NCI-H187 treated with DMSO at 0.1 percent for 48 hours (cell line): ENCODE measurements around the gene OR4K5.
"Not testable (repeated sequence)": the region's sequence is repeated elsewhere in the genome, so short reads cannot be mapped to it uniquely, and the experiment has no call there.

Source experiments
- DNase-seq: peaks from one replicate; lab custom pipeline; 2025; lab: John Stamatoyannopoulos, UW

OR4K5 gene, protein sequence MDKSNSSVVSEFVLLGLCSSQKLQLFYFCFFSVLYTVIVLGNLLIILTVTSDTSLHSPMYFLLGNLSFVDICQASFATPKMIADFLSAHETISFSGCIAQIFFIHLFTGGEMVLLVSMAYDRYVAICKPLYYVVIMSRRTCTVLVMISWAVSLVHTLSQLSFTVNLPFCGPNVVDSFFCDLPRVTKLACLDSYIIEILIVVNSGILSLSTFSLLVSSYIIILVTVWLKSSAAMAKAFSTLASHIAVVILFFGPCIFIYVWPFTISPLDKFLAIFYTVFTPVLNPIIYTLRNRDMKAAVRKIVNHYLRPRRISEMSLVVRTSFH

DNA sequence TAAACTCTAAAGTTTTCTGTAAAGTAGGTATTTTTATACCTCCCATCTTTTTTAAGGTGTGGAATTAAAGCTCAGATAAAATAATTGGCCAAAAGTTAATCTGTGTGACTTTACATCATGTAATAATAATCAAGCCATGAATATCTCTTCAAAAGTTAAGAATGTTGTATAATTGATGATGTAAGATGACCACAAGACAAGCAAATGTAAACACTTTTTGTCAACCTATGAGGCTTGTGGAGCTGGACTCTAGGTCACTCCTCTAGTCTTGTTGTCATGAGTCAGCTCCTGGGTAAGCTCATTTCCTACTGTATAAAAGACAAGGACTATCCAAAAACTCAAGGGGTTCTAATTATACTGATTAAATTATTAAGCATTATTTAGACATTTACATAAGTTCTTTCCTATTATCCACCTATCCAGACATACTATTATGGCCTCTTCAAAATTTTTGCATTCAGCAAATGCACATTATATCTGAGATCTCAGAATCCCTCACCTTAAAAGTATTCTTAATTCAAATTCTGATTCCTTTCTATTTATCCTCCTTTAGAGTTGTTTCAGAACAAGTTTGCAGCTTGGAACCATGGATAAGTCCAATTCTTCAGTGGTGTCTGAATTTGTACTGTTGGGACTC is at the start of gene OR4K5:
TSS of gene OR4K5 (plus strand) at position 587 of the 637 bp plus-strand sequence. CDS start at position 587, 0 bp downstream.
- no peak for DNase-seq

DNA sequence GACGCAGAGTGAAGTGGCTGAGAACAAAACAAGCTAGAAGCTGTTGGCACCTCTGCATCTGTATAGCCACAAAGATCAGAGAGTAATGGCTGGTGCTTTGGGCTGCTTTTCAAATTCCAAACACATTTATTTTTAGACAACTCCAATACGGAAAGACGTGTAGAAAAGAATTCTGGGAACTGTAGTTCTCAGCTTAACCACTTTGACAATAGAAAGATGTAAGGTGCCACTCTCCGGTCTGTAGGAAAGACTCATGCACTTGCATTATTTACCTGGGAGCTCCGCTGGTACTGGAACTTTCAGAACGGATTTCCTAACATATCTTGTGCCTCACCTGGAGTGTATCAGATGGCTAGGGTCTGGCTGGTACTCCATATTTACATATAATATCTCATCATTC is 47.2 kb upstream of the OR4K5 start:
- DNase-seq = no peak

DNA sequence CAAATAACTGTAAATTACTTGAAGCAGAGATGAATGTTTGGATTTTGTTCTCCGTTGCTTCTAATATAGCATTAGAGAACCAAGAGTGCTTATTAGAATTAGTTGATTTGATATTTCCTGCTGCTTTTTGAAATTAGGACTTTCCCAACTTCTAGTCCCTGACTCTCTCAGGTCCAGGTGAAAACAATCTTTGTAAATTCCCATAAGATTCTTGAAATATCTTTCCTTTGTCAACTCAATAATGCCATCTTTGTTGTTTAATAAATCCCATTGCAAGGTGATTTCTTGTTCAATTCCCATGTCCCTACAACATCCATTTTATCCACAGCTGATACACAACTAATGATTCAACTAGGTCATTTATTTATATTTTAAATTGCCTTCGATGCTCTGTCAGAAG is 45.6 kb upstream of the OR4K5 start, which contains the start of gene OR4K2:
TSS of gene OR4K2 (plus strand) at position 301 of the 400 bp plus-strand sequence. CDS start 1,126 bp downstream, outside the sequence.
- no peak for DNase-seq

DNA sequence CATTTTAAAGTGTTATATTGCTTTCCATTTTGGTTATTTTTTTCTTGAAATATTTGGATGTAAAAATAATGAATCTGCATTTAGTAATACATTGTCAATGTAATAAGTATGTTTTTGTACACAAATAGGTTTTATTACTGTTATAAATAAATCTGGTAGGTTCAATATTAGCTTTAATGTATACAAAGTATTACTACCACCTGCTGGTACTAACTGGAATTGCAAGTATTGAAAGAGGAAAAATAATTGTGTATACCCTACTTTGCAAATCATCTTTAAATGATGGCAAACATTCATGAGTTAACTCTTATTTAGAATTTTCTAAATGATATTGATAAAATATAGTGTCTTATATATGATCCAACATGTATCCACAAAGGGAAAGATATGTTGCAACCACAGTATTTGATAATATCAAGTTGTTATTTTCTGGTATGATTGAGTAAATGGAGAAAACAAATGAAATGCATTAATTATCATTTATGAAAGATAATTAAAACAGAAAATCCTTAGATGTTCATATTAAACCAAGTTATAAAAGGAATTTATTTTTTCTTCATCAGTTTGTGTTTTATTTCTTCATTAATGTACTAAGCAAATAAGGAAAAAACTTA is 42.3 kb upstream of the OR4K5 start:
- no peak for DNase-seq

DNA sequence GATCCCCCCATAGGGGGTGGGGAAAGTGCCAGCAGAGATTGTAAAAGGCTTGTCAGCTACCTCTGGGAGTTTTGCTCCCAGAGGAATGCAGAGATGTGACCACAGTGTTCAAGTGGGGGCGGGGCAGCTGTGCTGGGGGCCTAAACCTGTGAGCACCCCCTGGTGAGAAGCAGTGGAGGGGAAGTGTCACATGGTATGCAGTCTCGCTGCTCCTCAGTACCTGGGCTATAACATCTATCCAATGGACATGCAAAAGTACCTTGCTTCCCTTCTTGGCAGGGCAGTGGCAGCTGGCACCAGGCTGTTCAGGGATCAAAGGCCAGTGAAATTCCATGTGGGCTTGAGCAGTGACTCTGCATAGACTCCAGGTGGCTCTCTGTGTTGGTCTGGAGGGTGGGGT is 25.1 kb upstream of the OR4K5 start:
- no peak for DNase-seq

DNA sequence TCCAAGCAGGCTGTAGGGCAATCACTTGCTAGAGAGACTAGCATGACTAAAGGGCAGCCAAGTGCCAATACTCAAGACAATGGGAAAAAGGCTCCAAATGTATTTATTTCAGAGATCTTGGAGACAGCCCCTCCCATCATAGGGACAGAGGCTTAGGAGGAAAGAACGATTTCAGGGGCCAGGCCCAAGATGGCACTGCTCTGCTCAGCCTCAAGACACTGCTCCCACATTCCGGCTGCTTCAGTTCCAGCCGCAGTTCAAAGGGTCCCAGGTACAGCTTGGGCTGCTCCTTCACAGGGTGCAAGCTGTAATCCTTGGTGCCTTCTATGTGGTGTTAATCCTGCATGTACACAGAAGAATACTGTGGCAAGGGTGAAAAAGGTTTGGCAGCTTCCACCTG is 19.4 kb upstream of the OR4K5 start:
- no peak for DNase-seq

DNA sequence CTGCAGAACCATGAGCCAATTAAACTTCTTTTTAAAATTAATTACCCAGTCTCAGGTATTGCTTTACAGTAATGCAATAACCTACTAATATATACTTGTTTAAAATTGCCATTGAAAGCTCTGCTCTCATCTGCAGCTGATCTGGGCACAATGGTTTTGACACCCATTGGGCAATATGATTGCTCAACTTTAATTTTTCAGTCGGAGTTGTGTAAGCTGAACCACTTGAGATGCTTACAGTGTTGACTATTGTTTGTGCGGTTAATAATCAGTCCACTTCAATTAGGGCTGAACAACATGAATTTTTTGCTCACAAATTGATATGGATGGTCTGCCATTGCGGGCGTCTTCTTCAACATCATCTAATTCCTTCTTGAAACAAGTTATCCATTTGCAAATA is 18.0 kb upstream of the OR4K5 start:
- DNase-seq = no peak

DNA sequence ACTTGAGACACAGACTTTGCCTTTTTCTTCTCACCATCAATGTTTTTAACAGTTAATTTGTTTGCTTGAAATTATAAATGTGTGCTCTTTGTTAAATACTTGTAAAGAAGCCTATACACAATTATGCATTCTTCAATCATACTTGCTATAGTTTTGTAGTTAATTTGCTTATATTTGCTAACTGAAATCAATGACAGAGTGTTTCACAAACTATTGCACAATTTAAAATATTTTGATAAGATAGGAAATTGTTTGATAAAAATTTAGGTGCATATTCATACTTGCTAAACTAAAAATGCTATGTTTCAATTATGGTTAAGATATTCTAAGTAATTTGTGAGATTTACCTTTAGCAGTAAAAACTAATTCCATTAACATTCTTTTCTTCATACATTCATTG is 13.7 kb upstream of the OR4K5 start:
- DNase-seq = no peak

DNA sequence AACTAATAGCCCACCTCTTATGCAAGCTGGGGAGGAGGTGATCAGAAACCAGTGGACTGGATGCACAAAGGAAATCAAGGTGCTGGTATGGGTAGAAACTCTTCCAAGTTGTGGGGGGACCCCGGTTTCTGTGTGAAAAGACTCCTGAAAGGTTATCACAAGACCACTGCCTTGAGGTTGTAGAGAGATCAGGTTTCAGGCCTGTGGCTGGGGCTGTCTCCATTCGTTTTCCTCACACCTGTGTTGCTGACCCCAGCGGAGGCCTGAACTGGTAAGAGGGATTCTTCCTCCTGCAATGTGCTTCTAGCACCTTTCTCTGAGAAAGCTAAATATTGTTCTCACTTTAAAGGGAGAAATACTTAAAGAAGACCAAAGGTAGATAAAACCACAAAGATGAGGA is 9.3 kb upstream of the OR4K5 start:
- no peak for DNase-seq

DNA sequence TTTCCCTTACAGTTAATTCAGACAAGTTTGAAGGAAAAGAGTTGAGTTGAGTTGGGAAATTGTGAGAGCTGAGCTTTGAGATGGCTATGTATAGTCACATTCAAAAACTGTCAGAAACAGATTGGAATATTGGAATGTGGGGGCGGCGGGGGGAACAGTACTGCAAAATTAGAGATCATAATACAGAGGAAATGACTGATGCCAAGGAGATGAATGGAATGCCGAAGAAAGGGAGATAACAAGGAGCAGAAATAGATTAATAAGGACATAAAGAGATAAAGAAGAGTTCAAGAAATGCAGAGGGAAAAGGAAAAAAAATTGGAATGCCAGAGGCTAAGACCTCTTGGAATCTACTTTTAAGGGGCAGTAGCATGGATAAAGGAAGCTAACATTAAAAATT is 3.2 kb upstream of the OR4K5 start:
- no peak for DNase-seq

DNA sequence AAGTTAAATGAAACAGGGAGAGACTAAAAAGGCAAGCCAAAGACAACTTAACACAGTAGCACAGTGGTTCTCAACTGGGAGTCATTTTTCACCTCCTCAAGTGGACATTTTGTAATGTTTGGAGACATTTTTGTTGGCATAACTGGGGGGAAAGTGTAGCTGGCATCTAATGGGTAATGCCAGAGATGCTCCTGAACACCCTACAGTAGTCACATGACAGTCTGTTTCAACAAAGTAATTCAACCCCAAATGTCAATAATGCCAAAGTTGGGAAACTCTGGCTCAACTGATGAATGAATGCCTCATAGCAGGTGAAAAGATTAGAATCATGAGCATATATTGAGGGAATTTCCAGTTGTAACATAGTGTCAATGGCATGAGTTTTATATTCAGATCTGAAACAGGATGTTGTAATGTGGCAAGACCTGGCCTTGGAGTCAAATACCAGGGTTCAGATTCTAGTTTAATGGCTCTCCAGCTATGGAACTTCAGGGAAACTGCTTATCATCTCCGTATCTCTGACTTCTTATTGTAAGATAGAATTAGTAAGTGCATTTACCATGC is 2.4 kb upstream of the OR4K5 start:
- no peak for DNase-seq

DNA sequence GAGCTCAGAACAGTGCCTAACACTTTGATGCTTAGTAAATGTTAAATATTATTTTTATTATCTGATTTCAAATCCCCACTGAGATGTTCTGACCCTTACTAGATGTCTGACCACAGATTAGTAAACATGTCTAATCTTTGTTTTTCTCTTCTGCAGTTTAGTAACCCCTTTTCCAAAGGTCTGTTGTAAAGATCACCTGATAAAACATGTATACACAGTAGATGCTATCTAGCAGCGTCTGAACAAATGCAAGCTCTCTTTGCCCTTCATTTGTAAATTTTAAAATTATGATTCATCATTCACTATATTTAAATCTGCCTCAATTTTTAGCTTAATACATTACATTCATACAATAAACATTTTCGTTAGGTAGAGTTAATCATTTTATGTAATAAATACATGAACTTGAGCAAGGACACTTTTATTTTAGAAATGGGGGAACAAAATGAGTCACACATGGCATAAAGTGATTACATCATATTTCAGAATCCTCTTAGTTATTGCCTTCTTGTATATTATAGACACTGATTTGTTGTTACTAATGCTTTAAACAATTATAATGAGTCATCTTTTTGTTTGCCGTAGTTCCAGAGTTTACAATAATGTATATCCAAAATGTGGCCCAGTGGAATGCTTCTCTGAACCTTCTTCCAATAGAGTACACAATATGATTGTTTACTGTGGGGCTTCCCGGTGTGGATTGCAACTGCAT is 1.7 kb upstream of the OR4K5 start:
- DNase-seq = no peak

DNA sequence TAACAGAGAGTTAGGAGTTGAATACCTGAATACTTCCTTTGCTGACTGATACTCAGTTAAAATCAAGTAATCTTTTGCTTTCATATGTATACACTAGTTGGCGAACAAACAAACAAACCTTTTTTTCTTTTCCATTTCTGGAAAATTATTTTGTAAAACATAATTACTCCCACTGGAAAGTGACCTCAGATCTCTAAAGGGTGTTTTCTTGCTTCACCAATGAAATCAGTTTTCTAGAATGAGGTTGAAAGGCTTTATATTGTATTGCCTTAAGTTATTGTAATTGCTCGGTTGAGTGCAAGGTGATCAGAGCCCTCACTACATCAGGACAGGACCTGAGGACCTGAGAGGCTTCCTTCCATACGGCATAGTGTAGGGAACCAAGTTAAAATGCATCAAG is 10.2 kb downstream of the OR4K5 start, which contains the start of gene OR4K1:
TSS of gene OR4K1 (plus strand) at position 301 of the 400 bp plus-strand sequence. CDS start 4,750 bp downstream, outside the sequence.
- no peak for DNase-seq

DNA sequence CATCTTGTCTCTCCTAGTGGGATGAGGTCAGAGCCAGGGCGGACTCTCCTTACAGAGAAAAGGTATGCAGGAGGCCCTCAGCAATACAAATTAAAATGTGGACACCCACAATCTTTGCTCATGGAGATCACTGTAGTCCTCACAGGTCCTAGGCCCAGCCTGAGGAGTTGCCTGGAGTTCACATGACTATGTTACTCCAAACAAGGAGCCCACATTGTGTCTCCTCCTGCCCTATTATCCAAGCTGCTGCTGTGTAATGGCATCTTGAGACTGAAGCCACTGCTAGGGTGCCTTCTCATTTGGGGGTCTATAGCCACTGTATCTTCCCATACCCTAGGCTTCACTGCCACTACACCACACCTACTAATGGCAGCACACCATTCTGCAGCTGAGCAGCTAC is 21.3 kb downstream of the OR4K5 start:
- DNase-seq = no peak

DNA sequence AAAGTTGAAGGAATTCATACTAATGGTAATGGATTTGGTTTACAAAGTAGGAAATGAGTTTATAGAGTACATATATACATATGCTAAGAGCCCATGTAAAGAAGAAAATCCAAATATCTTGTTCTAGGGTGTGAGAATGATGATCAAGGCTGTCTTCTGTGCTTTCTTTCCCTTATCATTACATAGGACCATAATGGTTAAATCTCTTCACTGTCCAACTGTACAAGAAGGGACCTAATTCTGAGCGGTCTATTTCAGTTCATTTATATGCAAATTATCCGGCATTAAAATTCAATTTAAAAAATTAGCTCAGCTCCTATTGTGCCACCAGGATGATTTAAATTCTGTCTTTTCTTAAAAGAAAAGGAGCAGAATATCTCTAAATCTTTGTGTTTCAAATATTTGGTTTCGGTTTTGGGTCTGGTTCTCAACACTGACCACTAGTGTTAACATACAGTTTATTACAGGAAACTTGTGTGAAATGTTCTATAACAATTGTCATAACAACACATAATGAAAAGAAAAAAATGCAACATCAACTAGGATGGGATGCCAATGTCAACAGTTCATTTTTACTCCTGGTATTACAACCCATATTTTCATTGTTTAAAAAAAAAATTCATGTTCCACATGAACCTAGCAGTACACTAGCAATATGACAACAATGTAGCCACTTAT is 27.1 kb downstream of the OR4K5 start:
- DNase-seq = no peak

DNA sequence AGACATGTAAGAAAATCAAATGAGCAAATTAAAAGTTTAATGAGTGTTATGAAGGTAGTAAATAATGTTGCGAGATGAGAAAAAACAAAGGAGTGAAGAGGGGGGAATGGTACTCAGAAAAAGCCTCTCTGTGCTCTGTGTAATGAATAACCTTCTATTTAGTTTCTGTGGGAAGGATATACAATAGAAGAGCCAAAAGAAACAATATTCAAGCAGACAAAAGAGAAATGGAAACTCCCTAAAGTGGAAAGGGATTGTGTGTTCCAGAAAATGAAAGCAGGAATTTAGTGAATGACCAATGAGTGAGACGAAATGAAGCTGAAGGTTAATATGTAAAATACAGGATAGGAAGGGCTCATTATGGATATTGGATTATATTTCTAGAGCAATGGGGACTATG is 28.8 kb downstream of the OR4K5 start:
- DNase-seq = no peak

DNA sequence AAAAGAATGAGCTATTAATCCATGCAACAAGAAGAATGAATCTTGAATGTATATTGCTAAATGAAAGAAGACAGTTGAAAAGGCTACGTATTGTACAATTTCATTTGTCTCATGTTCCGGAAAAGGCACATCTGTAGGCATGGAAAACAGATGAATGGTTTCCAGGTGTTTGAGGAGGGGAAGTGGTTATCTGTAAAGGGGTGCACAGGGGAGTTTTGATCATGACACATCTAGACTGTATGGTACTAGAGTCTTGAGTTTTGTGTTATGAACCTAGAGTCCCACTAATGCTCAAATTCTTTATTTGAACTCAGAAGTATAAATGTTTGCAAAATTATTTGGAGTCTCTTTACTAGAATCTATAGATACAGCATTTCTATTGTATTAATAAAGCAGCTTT is 49.3 kb downstream of the OR4K5 start:
- not testable (repeated sequence) for DNase-seq
